ENCODE data around the gene TEDDM1. TPM values are rescaled to one million over a fixed set of nuclear protein-coding genes. Genes with fewer than 3 reads are reported as not detected.

Gene TEDDM1, protein sequence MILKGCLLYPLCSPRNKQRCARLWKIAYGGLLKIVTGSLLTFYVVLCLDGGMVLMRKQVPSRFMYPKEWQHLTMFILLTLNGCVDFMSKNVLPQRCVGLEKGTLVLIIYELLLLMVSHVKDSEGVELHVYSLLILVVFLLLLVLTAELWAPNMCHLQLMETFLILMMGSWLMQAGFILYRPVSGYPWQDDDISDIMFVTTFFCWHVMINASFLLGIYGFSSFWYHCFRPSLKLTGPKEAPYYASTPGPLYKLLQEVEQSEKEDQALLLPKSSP
- total RNA-seq (2013; cell fraction: nucleolus; rRNA removed), result not detected in 2 replicates
- total RNA-seq (2014; rRNA removed) (0.11 TPM in 1 of 2 replicates, not detected in the other), total RNA-seq (2014; rRNA removed; fragmentation: Illumina TruSeq; extraction: Trizol) (not detected in 2 replicates), total RNA-seq (2021) (not detected in 2 replicates), polyA plus RNA-seq (2011; rRNA removed) (not detected in 2 replicates), polyA plus RNA-seq (2014; fragmentation: Illumina TruSeq; extraction: Trizol) (not detected in 2 replicates), polyA plus RNA-seq (2014; fragmentation: Nextera tagmentation; extraction: Ambion mirVana) (not detected), polyA plus RNA-seq (2014; rRNA removed) (not detected in 2 replicates), polyA plus RNA-seq (2016; fragmentation: Nextera tagmentation; extraction: Ambion mirVana) (under 1 TPM in 1 of 2 experiments, not detected in 1; 0.11 TPM), polyA minus RNA-seq (2011; rRNA and poly(A)+ RNA removed) (not detected in 2 replicates), Bru-seq, nascent RNA (not detected), BruChase-seq, experiment 1, labeled RNA remaining after a 6-hour chase (percentile 15 among the genes with signal in this experiment), BruChase-seq, experiment 2, labeled RNA remaining after a 2-hour chase (not detected)
- not detected for polyA plus RNA-seq (2011; ENCODE audit: low read depth)
- not detected in 2 replicates for polyA plus RNA-seq (2011; cell fraction: cytosol; rRNA removed)
- not detected in 2 replicates for polyA plus RNA-seq (2011; cell fraction: nucleus; rRNA removed)
- 0.05 and 0.10 TPM in 2 replicates for polyA plus RNA-seq (2012)
- polyA minus RNA-seq (2011; cell fraction: cytosol; rRNA and poly(A)+ RNA removed), result not detected in 2 replicates
- not detected in 2 replicates for polyA minus RNA-seq (2011; cell fraction: nucleus; rRNA and poly(A)+ RNA removed)
- long read RNA-seq, experiment 1, result 0 reads
- long read RNA-seq, experiment 2, partial matches to known transcripts, result 0 of 1 reads
- long read RNA-seq, experiment 2, other reads (novel, unspliced or antisense), result 0 of 1 reads

DNA sequence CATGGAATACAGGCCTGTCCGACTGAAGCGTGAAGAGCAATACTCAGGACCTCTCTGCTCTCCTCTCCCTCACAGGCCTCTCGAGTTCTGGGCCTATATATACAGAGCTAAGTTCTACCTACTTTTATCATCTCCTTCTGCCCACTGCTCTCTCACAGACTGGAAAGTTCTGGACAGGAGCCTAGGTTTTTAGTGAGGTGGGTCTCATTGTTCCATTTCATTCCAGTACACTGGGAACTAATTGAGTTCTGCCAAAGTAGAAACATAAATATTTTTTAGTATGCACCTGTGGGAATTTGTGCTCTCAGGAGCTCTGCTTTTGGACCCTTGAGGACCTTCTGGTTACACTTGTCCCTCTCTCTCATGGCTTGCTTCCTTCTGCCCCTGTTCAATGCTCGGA lies at the start of gene TEDDM1:
TEDDM1 (minus strand) TSS at position 101 of the 400 bp plus-strand sequence. CDS start 182 bp downstream, outside the sequence.
- no peaks in the 10 kb centered on the region for H4K20me1 ChIP-seq (ENCODE audit: control insufficient read depth, insufficient read depth)
- RAD21 ChIA-PET (ENCODE audit: unreplicated experiment), result interaction anchor here (1.1 to 1.4 kb wide), 2 partner anchors 27 to 257 kb away, joined by 5 to 6 read pairs; no protein-coding TSS in a partner anchor
- no peak for DNase-seq (ENCODE audit: low read depth, low spot score)
- H3K27me3 ChIP-seq (replicated peaks in 1 of 2; ENCODE audit: control insufficient read depth in 2 of 2, insufficient read depth in 2 of 2, low read length in 1 of 2), result no peaks in the 10 kb centered on the region
- no peak for FAIRE-seq
- SMC1A ChIA-PET (ENCODE audit: uncharacterized antibody, unreplicated experiment), result interaction anchor here (1.4 to 11.3 kb wide), 3 partner anchors 24 to 384 kb away, joined by 4 to 303 read pairs (median 7); no protein-coding TSS in a partner anchor
- H3K4me3 ChIP-seq, result no peak within 1 kb of the TSS
- CTCF ChIA-PET, result interaction anchor here (0.5 to 10.9 kb wide), 2 partner anchors 256 to 276 kb away, joined by 4 to 418 read pairs; no protein-coding TSS in a partner anchor
- in situ Hi-C loops (cut with MboI), result no loop called here
- no peak within 1 kb of the TSS for H3K4me2 ChIP-seq (ENCODE audit: control insufficient read depth, insufficient read depth)
- BruUV-seq (replicated peaks), result no TSS peak
- no peaks in the 10 kb centered on the region for H3K4me1 ChIP-seq (ENCODE audit: control insufficient read depth, insufficient read depth, low read length)
- H3K79me2 ChIP-seq (ENCODE audit: control insufficient read depth, insufficient read depth, low read length), result no peaks in the 10 kb centered on the region
- H3K36me3 ChIP-seq (ENCODE audit: control insufficient read depth in 2 of 2, insufficient read depth in 2 of 2, low read length in 1 of 2), result no peaks in the 10 kb centered on the region
- WGBS (ENCODE audit: insufficient coverage, insufficient replicate concordance, low lambda C conversion rate, missing lambda C conversion rate), result 71% methylated on average over 4 of the region's 4 CpGs
- no peak for TF ChIP-seq CBFB (IDR thresholded peaks at IDR 0.05; ENCODE audit: low read depth)
- no peak for TF ChIP-seq GABPA (IDR thresholded peaks at IDR 0.05; ENCODE audit: low read depth)
- no peak for TF ChIP-seq CHD1 (IDR thresholded peaks at IDR 0.05; ENCODE audit: low read depth, low read length)
- H2AFZ ChIP-seq (ENCODE audit: control insufficient read depth, low read depth, low read length), result no peak within 1 kb of the TSS
- intact Hi-C loops (cut with micrococcal nuclease; ENCODE audit: unreplicated experiment), result no loop called here
- H3K9me3 ChIP-seq (replicated peaks; ENCODE audit: control insufficient read depth, insufficient read depth, low read length), result no peaks in the 10 kb centered on the region; the same call in 2 of the 3 replicates
- H3K27ac ChIP-seq (ENCODE audit: control insufficient read depth, insufficient read depth), result no peak within 1 kb of the TSS
- POLR2A ChIA-PET, result no interaction called here
- no peak for ATAC-seq
- H3K9ac ChIP-seq (ENCODE audit: control insufficient read depth, insufficient read depth, low read length), result no peak within 1 kb of the TSS
